Omental fat pad (tissue), 4 donors: ENCODE measurements around the gene C12orf56. TPM values are rescaled to one million over a fixed set of nuclear protein-coding genes. Genes with fewer than 3 reads are reported as not detected.
"Not testable (repeated sequence)": the region's sequence is repeated elsewhere in the genome, so short reads cannot be mapped to it uniquely, and the experiment has no call there.

Source experiments
- ATAC-seq: fragments of 150-250 bp; one replicate; pipeline ENCODE4 v1.9.1; 2016; ENCODE audit warnings: mild to moderate bottlenecking, moderate library complexity; ENCODE audit not compliant: low FRiP score
- DNase-seq: peaks from one replicate; pipeline ENCODE4 v3.0.0-alpha.2; 2019; ENCODE audit warnings: low spot score
- CTCF ChIP-seq, 3 donors: fragments of 450-650 bp; IDR thresholded peaks; one replicate each; pipeline ENCODE4 v1.5.1; 2016 to 2017; ENCODE audit warnings: antibody characterized with exemption in 3 of 3, mild to moderate bottlenecking in 3 of 3, moderate library complexity in 2 of 3
- total RNA-seq, 4 donors: library from RNA; depleted of rRNA; stranded (reverse); fragments of >200 nt; gene quantifications; one replicate each; pipeline ENCODE4 v1.1.0, GENCODE V29; 2016

The C12orf56 gene
- total RNA-seq, 4 donors from 2014 or later, result not detected

GRCh38 chr12:64304571-64304970, 86.0 kb downstream of the C12orf56 start:
- no peak for DNase-seq

DNA sequence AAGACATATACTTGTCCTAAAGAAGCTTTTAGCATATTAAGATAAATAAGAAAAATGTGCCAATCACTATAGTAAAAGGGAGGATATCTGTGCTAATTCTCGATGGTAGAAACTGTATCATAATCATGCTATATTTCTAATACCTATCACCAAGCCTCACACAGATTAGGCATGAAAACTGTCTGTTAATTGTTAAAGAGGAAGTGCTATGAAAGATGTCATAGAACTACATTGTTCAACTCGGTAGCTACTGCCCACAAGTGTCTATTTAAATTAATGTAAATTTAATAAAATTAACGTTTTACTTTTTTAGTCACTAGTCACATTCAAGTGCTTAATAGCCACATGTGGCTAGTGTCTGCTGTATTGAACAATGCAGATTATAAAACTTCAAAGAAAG, 90.9 kb downstream of the C12orf56 start:
- no peak for TF ChIP-seq CTCF (IDR thresholded peaks at IDR 0.05)
- DNase-seq (no peak), ATAC-seq (no peak)

More at GRCh38 chr12:64304571-64304970, 86.0 kb downstream of the C12orf56 start:
- no peak for TF ChIP-seq CTCF (IDR thresholded peaks at IDR 0.05)
- ATAC-seq, result no peak

GRCh38 chr12:64296301-64296700, 94.3 kb downstream of the C12orf56 start:
- ATAC-seq (no peak), DNase-seq (no peak)

GRCh38 chr12:64293654-64294364, 96.7 kb downstream of the C12orf56 start:
- no peak for TF ChIP-seq CTCF (IDR thresholded peaks at IDR 0.05)
- ATAC-seq (no peak), DNase-seq (no peak)

More at GRCh38 chr12:64296301-64296700, 94.3 kb downstream of the C12orf56 start:
- no peak for TF ChIP-seq CTCF (IDR thresholded peaks at IDR 0.05)

DNA sequence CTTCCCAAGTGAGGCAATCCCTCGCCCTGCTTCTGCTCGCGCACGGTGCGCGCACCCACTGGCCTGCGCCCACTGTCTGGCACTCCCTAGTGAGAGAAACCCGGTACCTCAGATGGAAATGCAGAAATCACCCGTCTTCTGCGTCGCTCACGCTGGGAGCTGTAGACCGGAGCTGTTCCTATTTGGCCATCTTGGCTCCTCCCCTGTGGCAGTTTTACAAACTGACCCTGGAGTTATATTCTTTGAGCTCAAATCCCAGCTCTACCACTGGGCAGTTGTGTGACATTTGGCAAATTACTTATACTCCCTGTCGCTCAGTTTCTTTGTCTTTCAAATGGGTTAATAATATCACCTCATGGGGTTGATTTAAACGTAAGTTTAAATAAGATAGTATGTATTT, 97.4 kb downstream of the C12orf56 start:
- DNase-seq, ATAC-seq: not testable (repeated sequence)

GRCh38 chr12:64286521-64286920, 104.0 kb downstream of the C12orf56 start:
- DNase-seq (no peak), ATAC-seq (no peak)
- no peak for TF ChIP-seq CTCF (IDR thresholded peaks at IDR 0.05)

GRCh38 chr12:64284256-64284655, 106.3 kb downstream of the C12orf56 start:
- DNase-seq (no peak), ATAC-seq (no peak)
- TF ChIP-seq CTCF (IDR thresholded peaks at IDR 0.05), result no peak
